Activated B cell treated with CpG ODN at 0.5 μM for 24 hours (primary cell): ENCODE measurements around the gene MNT. TPM values are rescaled to one million over a fixed set of nuclear protein-coding genes. Genes with fewer than 3 reads are reported as not detected.

Experiments
- ATAC-seq: fragments of 200-7000 bp; cut with Tn5 transposase; one replicate; pipeline ENCODE4 v1.10.0; 2021; ENCODE audit warnings: low read depth, mild to moderate bottlenecking, moderate library complexity
- CTCF ChIA-PET: fragments of 350-600 bp; sonication (Branson Sonifier 250); formaldehyde crosslinking; loops from one replicate; lab custom pipeline; 2021; ENCODE audit warnings: antibody characterized with exemption; lab: Charles Lee
- POLR2A ChIA-PET: fragments of 350-600 bp; sonication (Branson Sonifier 250); formaldehyde crosslinking; loops from one replicate; lab custom pipeline; 2021; ENCODE audit warnings: antibody characterized with exemption; lab: Charles Lee
- DNase-seq: peaks from one replicate; pipeline ENCODE4 v3.0.0; 2022
- H3K27ac Mint-ChIP-seq: one replicate; pipeline ENCODE4 v1.8.0; 2020; ENCODE audit warnings: mixed read lengths
- H3K27me3 Mint-ChIP-seq: one replicate; pipeline ENCODE4 v1.8.0; 2021; ENCODE audit warnings: mixed read lengths
- H3K36me3 Mint-ChIP-seq: one replicate; pipeline ENCODE4 v1.8.0; 2021; ENCODE audit warnings: low read depth, mixed read lengths
- H3K4me1 Mint-ChIP-seq: one replicate; pipeline ENCODE4 v1.8.0; 2021; ENCODE audit warnings: mixed read lengths
- H3K4me3 Mint-ChIP-seq: one replicate; pipeline ENCODE4 v1.8.0; 2020; ENCODE audit warnings: mild to moderate bottlenecking, mixed read lengths
- H3K9me3 Mint-ChIP-seq: one replicate; pipeline ENCODE4 v1.8.0; 2020; ENCODE audit warnings: mixed read lengths
- CTCF ChIP-seq: fragments of 200-600 bp; IDR thresholded peaks from one replicate; pipeline ENCODE4 v1.8.0; 2022; ENCODE audit warnings: antibody characterized with exemption, mild to moderate bottlenecking
- intact Hi-C: fragments of 100-400 bp; cut with micrococcal nuclease; formaldehyde crosslinking; loops from one replicate; pipeline ENCODE4 v1.15.1; 2024
- total RNA-seq: library from RNA; stranded (reverse); gene quantifications from 2 replicates; pipeline ENCODE4 v1.2.3, GENCODE V29; 2022

MNT gene
- total RNA-seq, 1 donor from 2014 or later, result 31.3 TPM

GRCh38 chr17:2369039-2369438 lies 31.8 kb downstream of the MNT start:
- DNase-seq, result no peak
- intact Hi-C loops, result no loop called here
- Mint-ChIP-seq H3K4me3 (no peak overlapping the region), H3K36me3 (peaks cover 32% of the 10 kb centered on the region), H3K4me1 (no peaks in the 10 kb centered on the region), H3K27ac (no peak overlapping the region), H3K27me3 (no peaks in the 10 kb centered on the region), H3K9me3 (no peaks in the 10 kb centered on the region)
- no peak for TF ChIP-seq CTCF
- CTCF ChIA-PET, result interaction anchor here (3.4 kb wide), 1 partner anchor 47 kb away, joined by 12 read pairs; no protein-coding TSS in a partner anchor
- ATAC-seq, result no peak
- POLR2A ChIA-PET, result no interaction called here

- ChIA-PET POLR2A (no interaction called here), CTCF (interaction anchor here (3.4 kb wide), 1 partner anchor 48 kb away, joined by 12 read pairs; no protein-coding TSS in a partner anchor)
- no peaks in the 10 kb centered on the region for H3K4me1 Mint-ChIP-seq
- ATAC-seq, result no peak
- no peak overlapping the region for H3K27ac Mint-ChIP-seq
- intact Hi-C loops, result no loop called here
- H3K4me3 Mint-ChIP-seq, result no peak overlapping the region
- no peaks in the 10 kb centered on the region for H3K27me3 Mint-ChIP-seq
- no peak for DNase-seq
- no peak for TF ChIP-seq CTCF
- H3K9me3 Mint-ChIP-seq, result no peaks in the 10 kb centered on the region
- peaks cover 31% of the 10 kb centered on the region for H3K36me3 Mint-ChIP-seq
Measured at GRCh38 chr17:2368359-2368758, 32.5 kb downstream of the MNT start.

- intact Hi-C loops, result no loop called here
- CTCF ChIA-PET, result no interaction called here
- Mint-ChIP-seq H3K4me1 (no peaks in the 10 kb centered on the region), H3K27me3 (no peaks in the 10 kb centered on the region), H3K4me3 (no peak overlapping the region), H3K27ac (no peak overlapping the region), H3K36me3 (peaks cover 33% of the 10 kb centered on the region), H3K9me3 (no peaks in the 10 kb centered on the region)
- no peak for ATAC-seq
- POLR2A ChIA-PET, result no interaction called here
- no peak for DNase-seq
- no peak for TF ChIP-seq CTCF
Measured at GRCh38 chr17:2366747-2367494, 33.9 kb downstream of the MNT start.

- Mint-ChIP-seq H3K4me3 (no peak overlapping the region), H3K27ac (no peak overlapping the region), H3K36me3 (peaks cover 39% of the 10 kb centered on the region), H3K9me3 (no peaks in the 10 kb centered on the region), H3K27me3 (no peaks in the 10 kb centered on the region), H3K4me1 (no peaks in the 10 kb centered on the region)
- TF ChIP-seq CTCF, result no peak
- ChIA-PET POLR2A (no interaction called here), CTCF (no interaction called here)
- DNase-seq (no peak), ATAC-seq (no peak)
- intact Hi-C loops, result no loop called here
Measured at GRCh38 chr17:2365132-2365531, 35.7 kb downstream of the MNT start.

- Mint-ChIP-seq H3K27ac (no peak overlapping the region), H3K36me3 (peaks cover 39% of the 10 kb centered on the region), H3K4me1 (no peaks in the 10 kb centered on the region), H3K27me3 (no peaks in the 10 kb centered on the region), H3K9me3 (no peaks in the 10 kb centered on the region), H3K4me3 (no peak overlapping the region)
- DNase-seq (no peak), ATAC-seq (no peak)
- no peak for TF ChIP-seq CTCF
- intact Hi-C loops, result no loop called here
- POLR2A ChIA-PET, result no interaction called here
- CTCF ChIA-PET, result no interaction called here
Measured at GRCh38 chr17:2364763-2365116, 36.1 kb downstream of the MNT start.
